ENCODE measurements around the gene GALT.

The GALT gene

DNA sequence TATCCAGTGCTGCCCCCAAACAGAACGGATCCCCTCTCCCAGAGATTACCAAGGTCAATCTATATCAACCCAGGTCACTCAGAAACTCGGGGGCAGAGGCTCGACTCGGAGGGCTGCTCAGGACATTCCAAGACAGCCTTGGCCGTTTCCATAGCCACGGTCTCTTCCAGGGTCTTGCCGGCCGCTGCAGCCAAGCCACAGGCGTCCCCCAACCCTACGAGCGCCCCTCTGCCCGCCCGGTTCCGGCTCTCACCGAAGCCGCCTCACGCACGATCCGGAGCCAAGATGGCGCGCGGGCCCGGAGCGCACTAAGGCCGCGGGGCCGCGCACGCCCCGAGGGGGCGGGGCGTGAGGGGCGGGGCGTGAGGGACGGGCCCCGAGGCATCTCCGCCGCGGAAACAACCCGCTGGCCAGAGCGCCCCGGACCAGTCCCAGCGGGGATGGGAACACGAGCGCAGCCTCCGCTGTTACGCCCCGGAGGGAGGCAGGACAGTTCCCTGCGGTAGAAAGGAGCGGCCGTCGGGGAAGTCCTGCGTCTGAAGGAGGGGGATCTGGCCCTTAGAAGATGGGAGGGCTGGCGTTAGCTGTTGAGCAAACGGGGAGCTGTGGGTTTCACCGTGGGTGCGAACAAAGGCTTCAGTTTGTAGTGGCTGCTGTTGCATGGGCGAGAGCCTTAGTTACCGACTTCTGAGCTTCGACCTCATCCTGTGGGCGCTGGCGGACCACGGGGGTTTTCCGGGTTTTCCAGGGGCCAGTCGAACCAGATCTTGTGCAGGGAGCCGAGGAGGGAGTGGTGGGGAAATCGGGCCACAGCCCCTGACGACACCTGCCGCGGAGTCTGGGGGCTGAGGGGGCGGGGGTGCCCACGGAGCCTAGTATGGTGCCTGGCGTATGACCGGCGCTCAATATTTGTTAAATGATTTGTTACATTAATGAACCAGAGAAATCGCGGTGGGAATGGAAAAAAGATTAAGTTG lies 34.4 kb upstream of the GALT start, which contains the start of gene RPP25L:
Gene RPP25L (minus strand): TSS at position 287 of the 977 bp plus-strand sequence. CDS start 801 bp downstream, outside the sequence.
- peak; percentile 97 for DNase-seq (ENCODE audit: low read depth)
- no peaks in the 10 kb centered on the region for H3K27me3 ChIP-seq (replicated peaks; ENCODE audit: control insufficient read depth, insufficient read depth, low read length)
- peak within 1 kb of the TSS; percentile 97 for H3K4me3 ChIP-seq (ENCODE audit: low read length)
- H3K9me3 ChIP-seq (ENCODE audit: control insufficient read depth, low read length) = no peaks in the 10 kb centered on the region
- peaks cover 21% of the 10 kb centered on the region for H3K4me1 ChIP-seq (ENCODE audit: control insufficient read depth, insufficient read depth, low read length)
- peak within 1 kb of the TSS; percentile 99 for H3K9ac ChIP-seq (ENCODE audit: low read length)
- peaks cover 33% of the 10 kb centered on the region for H3K36me3 ChIP-seq (ENCODE audit: control insufficient read depth, insufficient read depth, low read length, severe bottlenecking)

DNA sequence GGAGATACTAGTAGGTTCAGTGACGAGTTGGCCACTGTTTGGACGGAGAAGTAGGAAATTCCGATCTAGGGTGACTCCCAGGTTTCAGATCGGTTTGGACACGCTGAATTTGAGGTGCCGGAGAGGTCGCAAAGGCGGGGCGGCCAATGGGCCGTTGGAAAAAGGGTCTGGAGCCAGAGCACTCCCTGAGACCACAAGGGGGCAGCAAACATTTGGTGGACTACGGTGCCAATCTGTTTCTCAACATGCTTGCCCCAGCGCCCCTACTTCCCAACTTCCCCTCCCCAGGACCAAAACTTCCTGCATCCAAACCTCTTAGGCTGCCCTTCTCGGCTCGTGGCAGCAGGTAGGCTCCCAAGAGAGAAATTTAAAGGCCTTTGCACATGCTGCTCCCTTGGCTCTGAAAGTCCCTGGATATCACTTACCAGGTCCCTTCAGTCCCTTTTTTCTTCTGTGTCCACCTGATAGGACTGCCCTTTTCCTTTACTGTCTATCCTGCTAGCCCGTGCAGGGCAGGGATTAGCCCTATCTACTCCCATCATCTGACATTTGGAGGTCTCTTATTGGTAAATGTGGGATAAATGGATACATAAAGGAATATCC lies 33.6 kb upstream of the GALT start:
- Histone ChIP-seq H3K9ac (ENCODE audit: low read length) (peak overlapping the region; percentile 99), H3K27me3 (replicated peaks; ENCODE audit: control insufficient read depth, insufficient read depth, low read length) (no peaks in the 10 kb centered on the region), H3K4me1 (ENCODE audit: control insufficient read depth, insufficient read depth, low read length) (peaks cover 21% of the 10 kb centered on the region), H3K4me3 (ENCODE audit: low read length) (peak overlapping the region; percentile 97), H3K36me3 (ENCODE audit: control insufficient read depth, insufficient read depth, low read length, severe bottlenecking) (peaks cover 41% of the 10 kb centered on the region), H3K9me3 (ENCODE audit: control insufficient read depth, low read length) (no peaks in the 10 kb centered on the region)
- peak; percentile 97 for DNase-seq (ENCODE audit: low read depth)

DNA sequence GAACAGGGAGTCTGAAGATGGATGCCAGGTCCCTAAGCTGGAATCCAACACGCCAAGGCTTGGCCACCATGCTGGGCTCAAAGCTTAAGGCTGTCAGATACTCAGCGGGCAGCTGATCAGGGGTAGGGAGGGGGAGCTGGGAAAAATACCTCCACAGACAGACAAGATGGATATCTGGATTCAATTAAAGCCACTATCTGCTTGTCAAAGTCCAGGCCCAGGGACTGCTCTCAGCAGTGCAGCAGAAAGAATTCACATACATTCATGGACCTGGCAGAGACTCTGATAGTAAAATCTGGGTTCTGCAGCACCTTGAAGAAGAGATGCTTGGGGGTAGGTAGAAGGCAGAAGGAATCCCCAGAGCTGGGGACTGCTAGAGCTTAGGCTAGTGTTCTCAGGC lies 31.3 kb upstream of the GALT start:
- Histone ChIP-seq H3K4me1 (ENCODE audit: control insufficient read depth, insufficient read depth, low read length) (peaks cover 30% of the 10 kb centered on the region), H3K36me3 (ENCODE audit: control insufficient read depth, insufficient read depth, low read length, severe bottlenecking) (peaks cover 46% of the 10 kb centered on the region), H3K9me3 (ENCODE audit: control insufficient read depth, low read length) (no peaks in the 10 kb centered on the region), H3K4me3 (ENCODE audit: low read length) (no peak overlapping the region), H3K27me3 (replicated peaks; ENCODE audit: control insufficient read depth, insufficient read depth, low read length) (no peaks in the 10 kb centered on the region), H3K9ac (ENCODE audit: low read length) (no peak overlapping the region)
- no peak for DNase-seq (ENCODE audit: low read depth)

DNA sequence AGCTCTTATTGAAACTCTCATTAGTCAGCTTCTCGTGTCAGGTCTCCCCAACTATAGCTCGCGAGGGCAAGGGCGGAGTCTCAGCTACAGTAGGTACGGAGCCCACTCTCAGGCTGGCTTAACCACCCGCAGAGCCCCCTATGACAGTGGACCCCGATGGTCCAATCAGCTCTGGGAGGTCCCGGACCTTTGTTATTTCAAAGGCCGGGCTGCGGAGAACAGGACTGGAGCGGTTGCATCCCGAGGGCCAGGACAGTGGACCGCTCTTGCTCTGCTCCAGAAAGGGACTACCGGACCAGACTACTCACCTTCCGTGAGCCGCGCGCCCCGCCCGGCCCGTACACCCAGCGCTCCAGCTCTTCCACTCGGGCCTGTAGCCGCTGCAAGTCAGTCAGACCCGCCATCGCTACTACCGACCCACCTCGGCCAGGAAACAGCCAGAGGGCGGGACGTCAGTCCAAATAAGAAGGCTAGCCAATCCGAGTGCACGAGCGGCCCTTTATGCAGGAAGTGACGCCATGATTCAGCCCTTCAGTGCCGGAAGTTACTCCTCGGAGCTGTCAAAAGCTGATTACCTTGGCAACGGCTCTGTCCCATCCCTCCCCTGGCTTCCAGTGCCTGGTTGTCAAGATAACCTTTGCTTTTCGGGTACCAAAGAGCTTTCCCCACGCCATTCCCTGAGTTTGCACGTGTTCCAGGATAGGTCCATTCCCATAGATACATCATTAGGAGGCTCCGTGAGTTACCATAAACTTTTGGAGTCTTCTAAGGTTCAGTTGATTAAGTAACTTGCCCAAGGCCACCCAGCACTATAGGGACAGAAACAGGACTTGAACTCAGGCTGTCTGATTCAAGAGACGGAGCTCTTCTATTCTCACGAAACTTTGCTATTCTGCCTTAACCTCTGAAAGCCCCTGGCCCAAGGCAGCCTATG lies 26.1 kb upstream of the GALT start, which contains the start of gene DCTN3:
Gene DCTN3 (minus strand): TSS at position 435 of the 934 bp plus-strand sequence. CDS start 31 bp downstream, at position 404.
- Histone ChIP-seq H3K4me3 (ENCODE audit: low read length) (peak within 1 kb of the TSS; percentile 93), H3K9ac (ENCODE audit: low read length) (peak within 1 kb of the TSS; percentile 91), H3K27me3 (replicated peaks; ENCODE audit: control insufficient read depth, insufficient read depth, low read length) (peaks cover 28% of the 10 kb centered on the region), H3K36me3 (ENCODE audit: control insufficient read depth, insufficient read depth, low read length, severe bottlenecking) (peaks cover 28% of the 10 kb centered on the region), H3K9me3 (ENCODE audit: control insufficient read depth, low read length) (no peaks in the 10 kb centered on the region), H3K4me1 (ENCODE audit: control insufficient read depth, insufficient read depth, low read length) (peaks cover 9% of the 10 kb centered on the region)
- peak; percentile 99 for DNase-seq (ENCODE audit: low read depth)

DNA sequence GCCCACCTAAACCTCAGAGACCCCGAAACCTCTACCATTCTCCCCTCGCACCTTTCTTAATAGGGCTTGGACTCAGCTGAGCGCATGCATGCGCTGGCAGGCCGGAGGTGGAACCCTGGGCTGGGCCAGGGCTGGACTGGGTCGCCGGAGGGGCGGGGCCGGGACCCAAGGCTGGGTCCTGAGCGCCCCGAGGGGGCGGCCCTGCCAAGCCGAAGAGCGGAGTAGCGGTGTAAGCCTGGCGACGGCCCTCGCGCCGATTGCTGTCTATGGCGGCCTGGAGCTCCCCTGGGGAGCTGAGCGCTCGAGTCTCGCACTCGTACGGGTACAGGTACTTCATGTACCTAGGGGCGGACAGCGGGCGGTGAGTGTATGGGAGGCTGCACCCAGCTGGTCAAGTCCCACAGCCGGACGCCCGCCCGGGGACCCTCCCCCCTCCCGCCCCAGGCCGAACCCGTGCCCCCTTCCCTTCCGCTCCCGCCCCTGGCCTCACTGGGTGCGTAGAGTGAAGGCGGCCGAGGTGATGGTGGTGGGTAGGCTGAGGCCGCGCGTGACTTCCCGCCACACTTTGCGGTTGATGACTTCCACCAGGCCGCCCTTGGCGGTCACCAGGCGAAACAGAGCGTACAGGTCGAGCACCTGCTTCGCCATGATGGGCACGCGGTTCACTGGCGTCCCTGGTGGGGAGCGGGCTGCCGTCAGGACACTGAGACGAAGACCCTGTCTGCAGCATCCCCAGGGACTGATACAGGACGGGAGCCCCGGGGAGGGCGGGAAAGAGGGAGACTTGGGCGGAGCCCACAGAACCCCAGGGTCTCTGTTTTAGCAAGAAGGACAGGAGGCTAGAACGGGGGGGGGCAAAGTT lies 22.9 kb upstream of the GALT start:
- DNase-seq (ENCODE audit: low read depth) = no peak
- Histone ChIP-seq H3K9me3 (ENCODE audit: control insufficient read depth, low read length) (no peaks in the 10 kb centered on the region), H3K4me1 (ENCODE audit: control insufficient read depth, insufficient read depth, low read length) (peaks cover 12% of the 10 kb centered on the region), H3K36me3 (ENCODE audit: control insufficient read depth, insufficient read depth, low read length, severe bottlenecking) (no peaks in the 10 kb centered on the region), H3K27me3 (replicated peaks; ENCODE audit: control insufficient read depth, insufficient read depth, low read length) (peaks cover 59% of the 10 kb centered on the region), H3K9ac (ENCODE audit: low read length) (no peak overlapping the region), H3K4me3 (ENCODE audit: low read length) (no peak overlapping the region)

DNA sequence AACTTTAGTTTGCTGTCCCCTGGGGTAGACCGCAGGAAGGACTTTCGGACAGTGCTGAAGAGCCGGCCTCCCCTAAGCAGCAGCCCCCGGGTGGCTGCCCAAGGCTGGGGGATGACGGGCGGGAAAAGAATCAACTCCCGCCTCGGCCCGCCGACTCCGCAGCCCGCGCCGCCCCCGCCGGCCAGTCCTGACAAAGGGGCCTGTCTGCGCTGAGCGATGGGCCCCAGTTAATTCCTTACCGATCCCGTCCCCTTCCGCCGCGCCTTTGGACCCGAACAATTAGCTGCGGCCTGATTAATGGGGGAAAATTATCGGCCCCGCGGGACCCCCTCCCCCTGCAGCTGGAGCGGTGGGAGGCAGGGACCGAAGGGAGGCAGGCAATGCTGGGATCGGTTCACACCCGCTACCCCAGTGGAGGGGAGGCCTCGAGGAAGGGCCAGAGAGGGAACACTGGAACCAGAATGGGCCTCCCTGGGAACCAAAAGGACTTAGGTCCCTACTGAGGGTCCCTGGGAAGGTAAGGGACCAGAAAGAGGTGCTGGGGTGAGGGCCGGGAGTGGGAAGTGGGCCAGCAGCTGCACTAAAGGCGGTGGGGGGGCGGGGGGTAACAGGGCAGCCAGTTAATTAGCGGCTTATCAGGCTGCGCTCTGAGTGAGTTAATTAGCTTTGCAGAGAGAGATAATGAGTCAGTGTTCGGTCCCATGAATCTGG lies 21.8 kb upstream of the GALT start:
- no peak for DNase-seq (ENCODE audit: low read depth)
- peaks cover 67% of the 10 kb centered on the region for H3K27me3 ChIP-seq (replicated peaks; ENCODE audit: control insufficient read depth, insufficient read depth, low read length)
- no peak overlapping the region for H3K4me3 ChIP-seq (ENCODE audit: low read length)
- no peaks in the 10 kb centered on the region for H3K36me3 ChIP-seq (ENCODE audit: control insufficient read depth, insufficient read depth, low read length, severe bottlenecking)
- H3K9ac ChIP-seq (ENCODE audit: low read length) = no peak overlapping the region
- H3K9me3 ChIP-seq (ENCODE audit: control insufficient read depth, low read length) = no peaks in the 10 kb centered on the region
- H3K4me1 ChIP-seq (ENCODE audit: control insufficient read depth, insufficient read depth, low read length) = peaks cover 10% of the 10 kb centered on the region

DNA sequence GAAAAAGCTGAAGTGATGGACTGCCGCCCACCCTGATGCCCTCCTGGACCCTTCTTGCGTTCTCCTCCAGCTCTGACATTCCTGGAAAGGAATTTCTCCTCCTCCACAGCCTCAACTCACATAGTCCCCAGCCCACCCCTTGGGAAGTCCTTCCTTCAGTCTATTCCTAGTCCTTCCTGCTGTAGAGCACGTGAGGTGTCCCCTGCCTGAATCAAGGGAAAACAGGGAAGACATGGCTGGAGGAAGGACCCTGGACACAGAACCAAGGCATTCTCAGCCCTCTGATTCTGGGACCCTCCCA lies 21.3 kb upstream of the GALT start:
- H3K9me3 ChIP-seq (ENCODE audit: control insufficient read depth, low read length) = no peaks in the 10 kb centered on the region
- peaks cover 71% of the 10 kb centered on the region for H3K27me3 ChIP-seq (replicated peaks; ENCODE audit: control insufficient read depth, insufficient read depth, low read length)
- H3K4me1 ChIP-seq (ENCODE audit: control insufficient read depth, insufficient read depth, low read length) = peaks cover 8% of the 10 kb centered on the region
- no peak for DNase-seq (ENCODE audit: low read depth)
- no peak overlapping the region for H3K9ac ChIP-seq (ENCODE audit: low read length)
- H3K4me3 ChIP-seq (ENCODE audit: low read length) = no peak overlapping the region
- H3K36me3 ChIP-seq (ENCODE audit: control insufficient read depth, insufficient read depth, low read length, severe bottlenecking) = no peaks in the 10 kb centered on the region

DNA sequence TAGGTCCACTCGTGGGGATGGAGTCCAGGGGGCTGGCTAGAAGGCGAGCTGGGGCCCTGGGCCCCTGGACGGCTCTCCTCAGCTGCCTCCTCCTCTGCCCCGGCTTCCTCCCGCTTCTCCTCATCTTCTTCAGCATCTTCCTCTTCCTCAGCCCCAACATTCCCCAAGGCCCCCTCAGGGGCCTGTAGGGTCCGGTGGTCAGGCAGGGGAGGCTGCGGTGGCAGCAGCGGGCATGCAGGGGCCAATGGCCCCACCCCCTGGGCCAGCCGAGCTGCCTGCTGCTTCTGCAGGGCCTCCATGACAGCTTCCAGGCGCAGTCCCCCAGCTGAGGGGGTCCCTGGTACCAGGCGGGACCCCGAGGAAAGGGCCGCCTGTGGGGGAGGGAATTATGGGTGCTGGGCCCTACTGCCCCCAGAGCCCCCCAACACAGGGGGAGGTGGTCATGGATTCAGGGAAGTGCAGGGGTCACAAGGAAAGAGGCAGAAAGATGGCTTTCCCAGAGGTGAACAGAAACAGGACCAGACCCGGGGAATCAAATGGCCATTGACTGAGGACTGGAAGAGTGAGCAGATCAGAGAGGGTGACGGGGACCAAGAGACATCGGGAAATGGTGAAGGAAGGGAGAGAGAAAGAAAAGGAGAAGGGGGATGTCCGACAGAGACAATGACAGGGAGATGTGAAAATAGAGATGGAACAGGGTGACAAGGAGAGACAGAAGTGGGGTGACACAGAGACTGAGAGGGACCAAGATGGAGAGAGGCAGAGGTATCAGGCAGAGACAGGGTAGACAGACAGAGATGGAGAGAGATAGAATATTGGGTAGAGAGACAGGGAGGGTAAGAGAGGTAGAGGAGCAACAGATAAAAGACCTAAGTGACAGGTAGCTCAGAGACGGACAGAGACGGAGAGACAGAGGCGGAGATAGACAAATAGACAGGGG lies 18.5 kb upstream of the GALT start:
- H3K4me3 ChIP-seq (ENCODE audit: low read length) = peak overlapping the region; percentile 70
- H3K9me3 ChIP-seq (ENCODE audit: control insufficient read depth, low read length) = no peaks in the 10 kb centered on the region
- no peak for DNase-seq (ENCODE audit: low read depth)
- peaks cover 70% of the 10 kb centered on the region for H3K27me3 ChIP-seq (replicated peaks; ENCODE audit: control insufficient read depth, insufficient read depth, low read length)
- H3K36me3 ChIP-seq (ENCODE audit: control insufficient read depth, insufficient read depth, low read length, severe bottlenecking) = no peaks in the 10 kb centered on the region
- H3K9ac ChIP-seq (ENCODE audit: low read length) = no peak overlapping the region
- peaks cover 8% of the 10 kb centered on the region for H3K4me1 ChIP-seq (ENCODE audit: control insufficient read depth, insufficient read depth, low read length)

DNA sequence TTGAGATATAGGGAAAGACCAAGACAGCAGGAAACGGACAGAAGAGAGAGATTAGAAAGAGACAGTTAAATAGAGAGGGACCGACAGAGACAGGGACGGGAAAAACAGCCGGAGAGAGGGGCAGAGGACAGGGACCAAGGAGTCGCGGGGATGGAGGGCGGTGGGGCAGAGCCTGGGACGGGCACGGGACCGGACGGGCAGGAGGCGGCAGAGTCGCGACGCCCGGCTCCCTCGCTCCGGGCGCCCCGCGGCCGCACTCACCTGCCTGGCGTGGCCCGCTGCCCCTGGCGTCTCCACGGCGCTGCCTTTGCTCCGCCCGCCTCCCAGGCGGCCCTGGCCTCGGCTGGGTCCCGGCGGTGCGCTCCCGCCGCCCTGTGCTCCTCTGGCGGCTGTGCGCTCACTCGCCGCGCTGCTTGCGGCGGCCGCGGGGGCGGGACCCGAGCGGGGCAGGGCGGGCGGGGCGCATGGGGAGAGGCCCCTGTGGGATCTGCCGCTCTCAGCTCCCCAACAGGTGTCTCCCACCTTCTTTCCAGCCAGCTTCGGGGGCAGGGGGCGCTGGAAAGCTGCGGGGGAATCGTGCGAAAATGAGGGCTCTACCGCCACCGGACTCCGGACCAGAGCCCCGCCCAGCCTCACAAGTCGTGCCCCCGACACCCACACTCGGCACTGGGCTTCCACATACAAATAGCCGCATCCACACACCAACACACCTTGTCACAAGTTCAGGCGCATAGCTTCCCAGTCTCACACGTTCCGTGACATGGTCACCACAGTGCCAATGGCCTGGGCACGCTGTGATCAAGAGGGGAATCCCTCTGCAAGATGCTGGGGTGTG lies 17.6 kb upstream of the GALT start, which contains the start of gene ARID3C:
Gene ARID3C (minus strand): TSS at position 411 of the 835 bp plus-strand sequence. CDS start 1,052 bp downstream, outside the sequence.
- no peak within 1 kb of the TSS for H3K9ac ChIP-seq (ENCODE audit: low read length)
- no peaks in the 10 kb centered on the region for H3K36me3 ChIP-seq (ENCODE audit: control insufficient read depth, insufficient read depth, low read length, severe bottlenecking)
- H3K27me3 ChIP-seq (replicated peaks; ENCODE audit: control insufficient read depth, insufficient read depth, low read length) = peaks cover 63% of the 10 kb centered on the region
- peak within 1 kb of the TSS; percentile 70 for H3K4me3 ChIP-seq (ENCODE audit: low read length)
- peaks cover 15% of the 10 kb centered on the region for H3K4me1 ChIP-seq (ENCODE audit: control insufficient read depth, insufficient read depth, low read length)
- H3K9me3 ChIP-seq (ENCODE audit: control insufficient read depth, low read length) = no peaks in the 10 kb centered on the region
- peak; percentile 68 for DNase-seq (ENCODE audit: low read depth)

Data from adipocyte (in vitro differentiated cells).